ENCODE data around the gene CSNK1A1L. TPM values are rescaled to one million over a fixed set of nuclear protein-coding genes. Genes with fewer than 3 reads are reported as not detected.

The CSNK1A1L gene
- total and polyA plus RNA-seq, 2 of the 8 experiments (the other 6 are each of a cell fraction or from before 2014, with no cell fraction given) = not detected

DNA sequence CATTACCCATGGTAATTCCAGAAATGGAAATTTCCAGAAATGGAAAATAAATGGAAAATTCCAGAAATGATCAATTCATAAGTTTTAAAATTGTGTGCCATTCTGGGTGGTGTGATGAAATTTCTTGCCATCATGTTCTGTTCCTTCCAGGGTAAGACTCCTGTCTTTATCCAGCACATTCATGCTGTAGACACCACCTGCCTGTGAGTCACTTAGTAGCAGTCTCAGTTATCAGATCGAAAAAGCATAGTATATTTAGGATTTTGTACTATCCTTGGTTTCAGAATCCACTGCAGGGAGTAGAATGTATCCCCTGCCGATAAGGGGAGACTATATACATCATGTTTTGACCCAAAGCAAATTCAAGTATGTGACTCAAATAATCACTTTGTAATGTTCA, 26.7 kb upstream of the CSNK1A1L start:
- DNase-seq (ENCODE audit: low read depth in 1 of 2, low spot score in 2 of 2) = no peak
- Histone ChIP-seq H3K4ac (replicated peaks; ENCODE audit: insufficient read length, low read depth, low read length) (no peak overlapping the region), H3K14ac (ENCODE audit: insufficient read length) (no peak overlapping the region), H4K5ac (ENCODE audit: insufficient read length, low read depth, low read length) (no peak overlapping the region), H2AFZ (ENCODE audit: low read length) (no peak overlapping the region), H4K8ac (ENCODE audit: extremely low read depth, insufficient read depth, low read length) (no peak overlapping the region), H3K23ac (ENCODE audit: insufficient read length) (no peak overlapping the region), H3K27ac (ENCODE audit: low read depth, low read length) (no peak overlapping the region), H4K20me1 (replicated peaks in 1 of 2; ENCODE audit: control insufficient read depth in 1 of 2, insufficient read depth in 2 of 2, low read length in 2 of 2) (no peaks in the 10 kb centered on the region), H3K56ac (replicated peaks; ENCODE audit: insufficient read length, low read depth, low read length) (no peak overlapping the region), H3K9ac (replicated peaks in 1 of 4; ENCODE audit: extremely low read depth in 1 of 4, low read depth in 3 of 4, low read length in 3 of 4) (no peak overlapping the region), H4K91ac (replicated peaks; ENCODE audit: insufficient read length, low read length) (no peak overlapping the region), H3K23me2 (ENCODE audit: low read depth, low read length) (no peaks in the 10 kb centered on the region; the same call in 1 of the 2 replicates), H3K36me3 (ENCODE audit: control insufficient read depth in 2 of 4, insufficient read depth in 4 of 4, low read length in 3 of 4) (no peaks in the 10 kb centered on the region), H2BK15ac (ENCODE audit: low read length) (no peak overlapping the region), H2BK12ac (ENCODE audit: low read depth, low read length) (no peak overlapping the region), H3K27me3 (replicated peaks in 1 of 4; ENCODE audit: control insufficient read depth in 3 of 4, extremely low read depth in 1 of 4, insufficient read depth in 3 of 4, low read length in 3 of 4) (no peaks in the 10 kb centered on the region), H2BK120ac (replicated peaks; ENCODE audit: low read depth, low read length) (no peak overlapping the region), H3K4me1 (replicated peaks in 1 of 4; ENCODE audit: control insufficient read depth in 3 of 4, insufficient read depth in 4 of 4, low read length in 3 of 4) (no peaks in the 10 kb centered on the region), H2BK20ac (ENCODE audit: low read length) (no peak overlapping the region), H3K4me3 (ENCODE audit: extremely low read depth in 1 of 4, insufficient read depth in 2 of 4, low read depth in 3 of 4, low read length in 4 of 4) (no peak overlapping the region), H3K4me2 (ENCODE audit: insufficient read depth in 1 of 2, low read depth in 2 of 2, low read length in 2 of 2) (no peak overlapping the region), H3K79me2 (ENCODE audit: control insufficient read depth in 1 of 2, insufficient read depth in 2 of 2, low read length in 2 of 2) (no peaks in the 10 kb centered on the region), H2BK5ac (ENCODE audit: low read depth, low read length) (no peak overlapping the region), H3K18ac (ENCODE audit: extremely low read depth, low read length) (no peak overlapping the region), H3K9me3 (ENCODE audit: insufficient read depth in 2 of 2, low read depth in 1 of 2, low read length in 1 of 2) (no peaks in the 10 kb centered on the region), H3K79me1 (ENCODE audit: low read depth, low read length) (no peaks in the 10 kb centered on the region), H2AK5ac (ENCODE audit: low read depth, low read length) (no peak overlapping the region)
- ChIA-PET POLR2A (ENCODE audit: partially characterized antibody) (no interaction called here), CTCF (ENCODE audit: partially characterized antibody) (interaction anchor here (1.2 kb wide), 1 partner anchor 229 kb away, joined by 3 read pairs; no protein-coding TSS in a partner anchor)
- WGBS, 2 experiments (ENCODE audit: extremely low coverage in 1 of 2, insufficient coverage in 1 of 2, insufficient read length in 1 of 2, insufficient replicate concordance in 2 of 2, low coverage in 1 of 2, low lambda C conversion rate in 2 of 2, missing lambda C conversion rate in 1 of 2) = 96% methylated on average over 2 of the region's 2 CpGs; no CpG with 5 or more reads in 1 of the 2 experiments
- FAIRE-seq = no peak
- TF ChIP-seq POU5F1 (IDR thresholded peaks at IDR 0.05; ENCODE audit: low read depth, low read length) = no peak
- TF ChIP-seq PHF8 (conservative IDR thresholded peaks at IDR 0.05; ENCODE audit: low read depth, low read length) = no peak
- no peak for TF ChIP-seq YY1 (IDR thresholded peaks at IDR 0.05; ENCODE audit: low read depth, low read length)
- TF ChIP-seq SRF (IDR thresholded peaks at IDR 0.05; ENCODE audit: low read depth, low read length) = no peak
- no peak for TF ChIP-seq RXRA (IDR thresholded peaks at IDR 0.05; ENCODE audit: insufficient read depth, low read depth, low read length)
- TF ChIP-seq SP2 (IDR thresholded peaks at IDR 0.05; ENCODE audit: low read length) = no peak
- no peak for TF ChIP-seq EGR1 (IDR thresholded peaks at IDR 0.05; ENCODE audit: borderline replicate concordance, low read depth, low read length)
- TF ChIP-seq FOSL1 (IDR thresholded peaks at IDR 0.05; ENCODE audit: insufficient read depth, low read depth, low read length) = no peak
- no peak for TF ChIP-seq RBBP5 (IDR thresholded peaks at IDR 0.05; ENCODE audit: borderline replicate concordance, low read depth, low read length)
- no peak for TF ChIP-seq CREB1 (IDR thresholded peaks at IDR 0.05)
- TF ChIP-seq RFX5 (IDR thresholded peaks at IDR 0.05; ENCODE audit: borderline replicate concordance, low read depth, low read length) = no peak
- no peak for TF ChIP-seq KDM5A (IDR thresholded peaks at IDR 0.05; ENCODE audit: low read length)
- TF ChIP-seq, protein P1, sequence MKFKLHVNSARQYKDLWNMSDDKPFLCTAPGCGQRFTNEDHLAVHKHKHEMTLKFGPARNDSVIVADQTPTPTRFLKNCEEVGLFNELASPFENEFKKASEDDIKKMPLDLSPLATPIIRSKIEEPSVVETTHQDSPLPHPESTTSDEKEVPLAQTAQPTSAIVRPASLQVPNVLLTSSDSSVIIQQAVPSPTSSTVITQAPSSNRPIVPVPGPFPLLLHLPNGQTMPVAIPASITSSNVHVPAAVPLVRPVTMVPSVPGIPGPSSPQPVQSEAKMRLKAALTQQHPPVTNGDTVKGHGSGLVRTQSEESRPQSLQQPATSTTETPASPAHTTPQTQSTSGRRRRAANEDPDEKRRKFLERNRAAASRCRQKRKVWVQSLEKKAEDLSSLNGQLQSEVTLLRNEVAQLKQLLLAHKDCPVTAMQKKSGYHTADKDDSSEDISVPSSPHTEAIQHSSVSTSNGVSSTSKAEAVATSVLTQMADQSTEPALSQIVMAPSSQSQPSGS (IDR thresholded peaks at IDR 0.05; ENCODE audit: low read length) = no peak
- no peak for TF ChIP-seq BACH1 (IDR thresholded peaks at IDR 0.05; ENCODE audit: low read length)
- TF ChIP-seq CEBPB (IDR thresholded peaks at IDR 0.05; ENCODE audit: low read depth, low read length) = no peak

Measured in H1 (cell line).